ENCODE data around the gene NFYC.

NFYC gene

GRCh38 chr1:40710581-40711315 is 19.2 kb downstream of the NFYC start:
- no peak overlapping the region for H3K4me3 ChIP-seq (ENCODE audit: control insufficient read depth, low read depth, low read length)
- TF ChIP-seq CTCF (IDR thresholded peaks at IDR 0.05; ENCODE audit: control insufficient read depth, insufficient read depth, low read depth, low read length, missing control alignments), result no peak
- DNase-seq (ENCODE audit: low read depth), result no peak

GRCh38 chr1:40711465-40712404 is 20.2 kb downstream of the NFYC start:
- DNase-seq (ENCODE audit: low read depth), result no peak
- no peak for TF ChIP-seq CTCF (IDR thresholded peaks at IDR 0.05; ENCODE audit: control insufficient read depth, insufficient read depth, low read depth, low read length, missing control alignments)
- H3K4me3 ChIP-seq (ENCODE audit: control insufficient read depth, low read depth, low read length), result no peak overlapping the region

- no peak overlapping the region for H3K4me3 ChIP-seq (ENCODE audit: control insufficient read depth, low read depth, low read length)
Observed at GRCh38 chr1:40712405-40712944, 21.0 kb downstream of the NFYC start.

GRCh38 chr1:40712997-40713396 is 21.5 kb downstream of the NFYC start:
- DNase-seq (ENCODE audit: low read depth), result no peak
- H3K4me3 ChIP-seq (ENCODE audit: control insufficient read depth, low read depth, low read length), result no peak overlapping the region
- TF ChIP-seq CTCF (IDR thresholded peaks at IDR 0.05; ENCODE audit: control insufficient read depth, insufficient read depth, low read depth, low read length, missing control alignments), result no peak

More at GRCh38 chr1:40712405-40712944, 21.0 kb downstream of the NFYC start:
- DNase-seq (ENCODE audit: low read depth), result no peak
- no peak for TF ChIP-seq CTCF (IDR thresholded peaks at IDR 0.05; ENCODE audit: control insufficient read depth, insufficient read depth, low read depth, low read length, missing control alignments)

GRCh38 chr1:40715491-40716059 is 24.1 kb downstream of the NFYC start:
- TF ChIP-seq CTCF (IDR thresholded peaks at IDR 0.05; ENCODE audit: control insufficient read depth, insufficient read depth, low read depth, low read length, missing control alignments), result no peak
- DNase-seq (ENCODE audit: low read depth), result no peak
- H3K4me3 ChIP-seq (ENCODE audit: control insufficient read depth, low read depth, low read length), result no peak overlapping the region

GRCh38 chr1:40717065-40717464 is 25.6 kb downstream of the NFYC start:
- DNase-seq (ENCODE audit: low read depth), result no peak
- H3K4me3 ChIP-seq (ENCODE audit: control insufficient read depth, low read depth, low read length), result no peak overlapping the region
- TF ChIP-seq CTCF (IDR thresholded peaks at IDR 0.05; ENCODE audit: control insufficient read depth, insufficient read depth, low read depth, low read length, missing control alignments), result no peak

All from AG09309 (cell line).